Measurements from ENCODE around the gene DOCK3. TPM values are rescaled to one million over a fixed set of nuclear protein-coding genes. Genes with fewer than 3 reads are reported as not detected.

The DOCK3 gene
- total and polyA plus RNA-seq, 10 of the 15 experiments (the other 5 are each of a cell fraction or from before 2014, with no cell fraction given): 0.02 to 0.52 (median 0.04) TPM; not detected in 5

- H3K9me3 ChIP-seq (replicated peaks; ENCODE audit: control insufficient read depth, insufficient read depth, low read length): no peaks in the 10 kb centered on the region
- H3K36me3 ChIP-seq (ENCODE audit: control insufficient read depth in 2 of 2, insufficient read depth in 2 of 2, low read length in 1 of 2): peaks cover 8 to 21% of the 10 kb centered on the region in 2 experiments
- RAD21 ChIA-PET (ENCODE audit: unreplicated experiment): interaction anchor here (0.6 to 1.9 kb wide), 7 partner anchors 113 to 770 kb away, joined by 3 to 14 read pairs (median 4); partner anchors contain the start of genes DCAF1 and MAPKAPK3
- ATAC-seq: no peak
- SMC1A ChIA-PET (ENCODE audit: uncharacterized antibody, unreplicated experiment): interaction anchor here (0.9 to 2.0 kb wide), 2 partner anchors 15 to 770 kb away, joined by 3 to 4 read pairs; partner anchors contain the start of gene MAPKAPK3
- intact Hi-C loops (cut with micrococcal nuclease; ENCODE audit: unreplicated experiment): loop anchor here (5.0 kb wide), 2 partner anchors 286 to 819 kb away; partner anchors contain the start of genes C3orf18, HEMK1 and TEX264
- H3K79me2 ChIP-seq (ENCODE audit: control insufficient read depth, insufficient read depth, low read length): peaks cover 52% of the 10 kb centered on the region
- TF ChIP-seq HDAC2 (IDR thresholded peaks at IDR 0.05) (no peak), POU2F2 (IDR thresholded peaks at IDR 0.05; ENCODE audit: borderline replicate concordance, low read depth, low read length) (no peak), JUND (IDR thresholded peaks at IDR 0.05; ENCODE audit: low read depth, low read length) (no peak), SP1 (IDR thresholded peaks at IDR 0.05; ENCODE audit: low read depth, low read length) (no peak), SUZ12 (IDR thresholded peaks at IDR 0.05; ENCODE audit: unreplicated experiment) (no peak), ZBTB40 (IDR thresholded peaks at IDR 0.05; ENCODE audit: borderline replicate concordance) (no peak)
- TF ChIP-seq, protein P1, sequence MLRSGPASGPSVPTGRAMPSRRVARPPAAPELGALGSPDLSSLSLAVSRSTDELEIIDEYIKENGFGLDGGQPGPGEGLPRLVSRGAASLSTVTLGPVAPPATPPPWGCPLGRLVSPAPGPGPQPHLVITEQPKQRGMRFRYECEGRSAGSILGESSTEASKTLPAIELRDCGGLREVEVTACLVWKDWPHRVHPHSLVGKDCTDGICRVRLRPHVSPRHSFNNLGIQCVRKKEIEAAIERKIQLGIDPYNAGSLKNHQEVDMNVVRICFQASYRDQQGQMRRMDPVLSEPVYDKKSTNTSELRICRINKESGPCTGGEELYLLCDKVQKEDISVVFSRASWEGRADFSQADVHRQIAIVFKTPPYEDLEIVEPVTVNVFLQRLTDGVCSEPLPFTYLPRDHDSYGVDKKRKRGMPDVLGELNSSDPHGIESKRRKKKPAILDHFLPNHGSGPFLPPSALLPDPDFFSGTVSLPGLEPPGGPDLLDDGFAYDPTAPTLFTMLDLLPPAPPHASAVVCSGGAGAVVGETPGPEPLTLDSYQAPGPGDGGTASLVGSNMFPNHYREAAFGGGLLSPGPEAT (IDR thresholded peaks at IDR 0.05; ENCODE audit: low read depth): no peak
- TF ChIP-seq, protein P2, sequence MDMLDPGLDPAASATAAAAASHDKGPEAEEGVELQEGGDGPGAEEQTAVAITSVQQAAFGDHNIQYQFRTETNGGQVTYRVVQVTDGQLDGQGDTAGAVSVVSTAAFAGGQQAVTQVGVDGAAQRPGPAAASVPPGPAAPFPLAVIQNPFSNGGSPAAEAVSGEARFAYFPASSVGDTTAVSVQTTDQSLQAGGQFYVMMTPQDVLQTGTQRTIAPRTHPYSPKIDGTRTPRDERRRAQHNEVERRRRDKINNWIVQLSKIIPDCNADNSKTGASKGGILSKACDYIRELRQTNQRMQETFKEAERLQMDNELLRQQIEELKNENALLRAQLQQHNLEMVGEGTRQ (IDR thresholded peaks at IDR 0.05; ENCODE audit: borderline replicate concordance, low read depth, low read length): no peak
- peak overlapping the region; percentile 95 for H3K9ac ChIP-seq (ENCODE audit: control insufficient read depth, insufficient read depth, low read length)
- H3K27ac ChIP-seq (ENCODE audit: control insufficient read depth, insufficient read depth): peak overlapping the region; percentile 82
- peak overlapping the region; percentile 83 for H3K4me3 ChIP-seq
- 0 out of 2 replicates have a peak, but pooled peaks cover 4% of the 10 kb centered on the region for H4K20me1 ChIP-seq (ENCODE audit: control insufficient read depth, insufficient read depth)
- no peaks in the 10 kb centered on the region for H3K27me3 ChIP-seq (replicated peaks in 1 of 2; ENCODE audit: control insufficient read depth in 2 of 2, insufficient read depth in 2 of 2, low read length in 1 of 2)
- TSS peak; percentile 71 for BruUV-seq (replicated peaks)
- CTCF ChIA-PET: interaction anchor here (0.7 to 2.5 kb wide), 9 partner anchors 48 to 818 kb away, joined by 3 to 17 read pairs (median 6); partner anchors contain the start of genes DCAF1, MAPKAPK3, RRP9 and TEX264
- no peak for DNase-seq (ENCODE audit: low read depth, low spot score)
- H2AFZ ChIP-seq (ENCODE audit: control insufficient read depth, low read depth, low read length): no peak overlapping the region
- no peak for FAIRE-seq
- POLR2A ChIA-PET: interaction anchor here (1.5 to 3.6 kb wide), 3 partner anchors 48 to 284 kb away, joined by 3 to 26 read pairs (median 5); partner anchors contain the start of genes DCAF1 and TEX264
- peak overlapping the region; percentile 96 for H3K4me2 ChIP-seq (ENCODE audit: control insufficient read depth, insufficient read depth)
- WGBS (ENCODE audit: insufficient coverage, insufficient replicate concordance, low lambda C conversion rate, missing lambda C conversion rate): 1% methylated on average over 8 of the region's 8 CpGs
- in situ Hi-C loops (cut with MboI): loop anchor here (5.0 to 10.0 kb wide), 2 partner anchors 296 to 1032 kb away; partner anchors contain the start of genes CYB561D2, NPRL2 and TMEM115
- peaks cover 23% of the 10 kb centered on the region for H3K4me1 ChIP-seq (ENCODE audit: control insufficient read depth, insufficient read depth, low read length)
These were observed 711.6 kb downstream of the DOCK3 start for GRCh38 chr3:51386159-51386851.
